K562 (cell line): Measurements from ENCODE around the gene SKIL. TPM values are rescaled to one million over a fixed set of nuclear protein-coding genes. Genes with fewer than 3 reads are reported as not detected.

ENCODE experiments used
- ATAC-seq: fragments of 200-7000 bp; cut with Tn5 transposase; 3 replicates; pipeline ENCODE4 v1.9.1; 2020; ENCODE audit warnings: moderate library complexity
- BruUV-seq: library from RNA; stranded (reverse); fragments of 400-500 nt; replicated peaks from 2 replicates; lab custom pipeline; 2021; lab: Mats Ljungman, UMichigan
- CTCF ChIA-PET: fragments of 300-600 bp; formaldehyde crosslinking; extraction: SDS; loops from one replicate; lab custom pipeline; 2021; ENCODE audit warnings: low intra/inter-chr PET ratio; lab: Yijun Ruan, JAX
- POLR2A ChIA-PET: fragments of 300-600, 350-650 bp; sonication (Branson Sonifier 250); formaldehyde crosslinking; extraction: SDS; loops from one replicate; lab custom pipeline; 2021; ENCODE audit warnings: antibody characterized with exemption, inconsistent platforms; lab: Yijun Ruan, JAX
- DNase-seq, 4 experiments: peaks; one replicate each; pipeline versions ENCODE4 v3.0.0 to v3.0.0-alpha.2; 2011 to 2018; ENCODE audit warnings: low spot score in 3 of 4, mixed read lengths in 3 of 4; ENCODE audit errors: extremely low read depth in 1 of 4
- FAIRE-seq: peaks from 2 replicates; lab custom pipeline; 2011; peaks lifted over from hg19 to GRCh38; lab: Jason Lieb, UNC
- H2AFZ ChIP-seq: 2 replicates; pipeline ENCODE4 v1.6.0; 2011; ENCODE audit warnings: low read depth, low read length, control low read depth, inconsistent platforms
- H3K27ac ChIP-seq: fragments of 200-600 bp; 3 replicates; pipeline ENCODE4 v1.8.0; 2011; ENCODE audit warnings: low read depth, mild to moderate bottlenecking, control low read depth, inconsistent platforms, low read length, moderate library complexity, mixed read lengths; ENCODE audit errors: extremely low read depth
- H3K27me3 ChIP-seq, 2 experiments: fragments of 300-600 bp in 1 of 2; 2 replicates in 1 of 2; 3 replicates in 1 of 2; pipeline versions ENCODE4 v1.6.0 to v1.8.0; 2011; ENCODE audit warnings: inconsistent platforms in 2 of 2, low read length in 2 of 2, mild to moderate bottlenecking in 1 of 2, mixed read lengths in 1 of 2, moderate library complexity in 1 of 2; ENCODE audit not compliant: control insufficient read depth in 2 of 2, insufficient read depth in 2 of 2
- H3K36me3 ChIP-seq: fragments of 300-600 bp; 3 replicates; pipeline ENCODE4 v1.8.0; 2011; ENCODE audit warnings: mild to moderate bottlenecking, low read length, inconsistent platforms; ENCODE audit not compliant: control insufficient read depth, insufficient read depth
- H3K4me1 ChIP-seq, 2 experiments: fragments of 200-600 bp in 1 of 2; replicated peaks in 1 of 2; 2 replicates in 1 of 2; 3 replicates in 1 of 2; pipeline versions ENCODE4 v1.5.1 to v1.8.0; 2011; ENCODE audit warnings: inconsistent platforms in 2 of 2, low read length in 2 of 2, mild to moderate bottlenecking in 1 of 2, mixed read lengths in 1 of 2, moderate library complexity in 1 of 2; ENCODE audit not compliant: control insufficient read depth in 2 of 2, insufficient read depth in 2 of 2
- H3K4me2 ChIP-seq: 2 replicates; pipeline ENCODE4 v1.6.1; 2011; ENCODE audit warnings: low read length, control low read depth, inconsistent platforms, mixed read lengths; ENCODE audit not compliant: insufficient read depth
- H3K4me3 ChIP-seq: fragments of 200-600 bp; sonication (generic), shearing (Covaris generic); 2 replicates; pipeline ENCODE4 v1.5.1; 2016; ENCODE audit warnings: control low read depth, inconsistent platforms
- H3K79me2 ChIP-seq: fragments of 200-600 bp; 3 replicates; pipeline ENCODE4 v1.8.0; 2011; ENCODE audit warnings: low read length, inconsistent platforms; ENCODE audit not compliant: control insufficient read depth, insufficient read depth
- H3K9ac ChIP-seq, 2 experiments: 2 replicates each; pipeline versions ENCODE4 v1.6.0 to v1.6.1; 2011; ENCODE audit warnings: low read depth in 2 of 2, low read length in 2 of 2, control low read depth in 1 of 2, inconsistent platforms in 1 of 2, mild to moderate bottlenecking in 1 of 2, mixed read lengths in 1 of 2; ENCODE audit not compliant: insufficient read depth in 1 of 2
- H3K9me1 ChIP-seq: one replicate; pipeline ENCODE4 v1.6.0; 2011; ENCODE audit warnings: inconsistent platforms, mild to moderate bottlenecking, low read length, moderate library complexity; ENCODE audit not compliant: control insufficient read depth, insufficient read depth
- H3K9me3 ChIP-seq: replicated peaks from 2 replicates; pipeline ENCODE4 v1.5.1; 2011; ENCODE audit warnings: low read depth, low read length, inconsistent platforms; ENCODE audit not compliant: control insufficient read depth, insufficient read depth
- H4K20me1 ChIP-seq: replicated peaks from 2 replicates; pipeline ENCODE4 v1.6.1; 2011; ENCODE audit warnings: low read length, inconsistent platforms, mixed read lengths; ENCODE audit not compliant: control insufficient read depth, insufficient read depth
- ARNT ChIP-seq, 2 experiments: fragments of 450-650 bp; IDR thresholded peaks; 2 replicates each; pipeline ENCODE4 v1.6.1; 2016; ENCODE audit warnings: mild to moderate bottlenecking in 1 of 2
- ILK ChIP-seq: fragments of 450-650 bp; IDR thresholded peaks from 2 replicates; pipeline ENCODE4 v1.6.1; 2016; ENCODE audit warnings: missing genetic modification characterization, low read depth, mild to moderate bottlenecking, missing compliant biosample characterization, moderate library complexity, borderline replicate concordance
- IRF2 ChIP-seq: sonication (generic); formaldehyde crosslinking; IDR thresholded peaks from 2 replicates; pipeline ENCODE4 v1.8.1; 2022; ENCODE audit warnings: mild to moderate bottlenecking, missing genetic modification reagents
- MTF1 ChIP-seq: fragments of 250-450 bp; sonication (Bioruptor Pico); IDR thresholded peaks from 2 replicates; pipeline ENCODE4 v1.9.0; 2021; ENCODE audit warnings: moderate library complexity, mild to moderate bottlenecking, inconsistent platforms, borderline replicate concordance
- PTRF ChIP-seq: fragments of 450-650 bp; IDR thresholded peaks from 2 replicates; pipeline ENCODE4 v1.6.1; 2016; ENCODE audit warnings: mild to moderate bottlenecking, missing genetic modification characterization, missing compliant biosample characterization
- ZBTB8A ChIP-seq: fragments of 450-650 bp; IDR thresholded peaks from 2 replicates; pipeline ENCODE4 v1.6.1; 2018; ENCODE audit warnings: mild to moderate bottlenecking, moderate library complexity; ENCODE audit not compliant: partially characterized antibody
- WGBS: fragments of 100-300 bp; shearing (Covaris generic); methylation state at CpG from one replicate; pipeline ENCODE4 v1.1.6; 2016; ENCODE audit warnings: low coverage, mixed read lengths; ENCODE audit not compliant: insufficient coverage; ENCODE audit errors: missing lambda C conversion rate; 5-methylcytosine and 5-hydroxymethylcytosine counted together
- in situ Hi-C: fragments of 300-500 bp; cut with MboI; formaldehyde crosslinking; loops from 4 replicates; pipeline ENCODE4 v1.15.0; 2018; ENCODE audit warnings: inconsistent platforms, mixed read lengths
- intact Hi-C: fragments of 100-400 bp; cut with micrococcal nuclease; formaldehyde crosslinking; loops from 2 replicates; pipeline ENCODE4 v1.14.2; 2022
- polyA plus RNA-seq, 8 experiments: library from polyadenylated mRNA; depleted of rRNA in 4 of 8; stranded (reverse) in 5 of 8; unstranded in 3 of 8; fragments of >200 nt; fragmentation: Nextera tagmentation in 2 of 8; fragmentation: Illumina TruSeq in 1 of 8; extraction: Ambion mirVana in 2 of 8; extraction: Trizol in 1 of 8; gene quantifications; 2 replicates each; pipeline versions ENCODE4 v1.2.1 to v1.2.3, GENCODE V29; 2011 to 2014; ENCODE audit warnings: inconsistent platforms in 1 of 8, missing spikeins in 1 of 8
- total RNA-seq, 7 experiments: library from RNA; depleted of rRNA in 6 of 7; stranded (reverse); fragments of >200 nt in 6 of 7; fragmentation: Illumina TruSeq in 2 of 7; extraction: Trizol in 2 of 7; gene quantifications; 2 replicates each; pipeline versions ENCODE4 v1.2.1 to v1.2.3, GENCODE V29; 2011 to 2021; ENCODE audit warnings: low replicate concordance in 1 of 7
- TF ChIP-seq, protein P1 (sequence below): fragments of 450-650 bp; IDR thresholded peaks from 2 replicates; pipeline ENCODE4 v1.6.1; 2017; ENCODE audit warnings: mild to moderate bottlenecking, moderate library complexity
- TF ChIP-seq, protein P2 (sequence below): sonication (generic); formaldehyde crosslinking; IDR thresholded peaks from 2 replicates; pipeline ENCODE4 v1.8.0; 2023; ENCODE audit warnings: missing genetic modification reagents, mild to moderate bottlenecking, borderline replicate concordance
- TF ChIP-seq, protein P3 (sequence below): sonication (generic); formaldehyde crosslinking; IDR thresholded peaks from 2 replicates; pipeline ENCODE4 v1.8.0; 2022; ENCODE audit warnings: mild to moderate bottlenecking, missing genetic modification reagents

SKIL gene
- total and polyA plus RNA-seq, 9 of the 15 experiments (the other 6 are each of a cell fraction or from before 2014, with no cell fraction given): 4.3 to 19.1 (median 9.7) TPM

DNA sequence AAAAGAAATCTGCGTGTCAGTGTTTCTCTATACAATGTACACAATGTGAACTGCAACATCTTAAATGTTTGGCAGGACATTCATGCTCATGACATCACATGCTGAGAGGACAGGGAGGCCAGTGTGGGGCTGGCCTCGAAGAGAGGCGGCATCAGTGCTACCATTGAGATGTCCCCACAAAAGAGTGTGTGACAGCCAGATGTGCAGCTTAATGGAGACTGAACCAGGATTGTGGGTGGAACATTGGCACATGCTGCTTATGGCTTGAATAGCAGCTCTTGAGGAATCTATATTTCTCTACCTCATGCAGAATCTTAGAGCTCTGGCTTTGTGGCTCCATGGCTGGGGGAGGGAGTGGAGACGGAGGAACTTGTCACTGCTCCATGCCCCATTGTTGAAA, 79.7 kb downstream of the SKIL start:
- BruUV-seq: no TSS peak

More for the DNA sequence above, 79.7 kb downstream of the SKIL start:
- H3K36me3 ChIP-seq: no peaks in the 10 kb centered on the region
- peaks cover 0 to 5% of the 10 kb centered on the region in 2 experiments; a peak in 2 of 5 replicates for H3K27me3 ChIP-seq
- no peaks in the 10 kb centered on the region for H3K9me3 ChIP-seq
- H3K27ac ChIP-seq: no peak overlapping the region
- H3K4me1 ChIP-seq: peaks cover 3 to 6% of the 10 kb centered on the region in 2 experiments; a peak in 2 of 5 replicates
- no peak for ATAC-seq
- ChIA-PET POLR2A (interaction anchor here (1.7 kb wide), 1 partner anchor 8 kb away, joined by 5 read pairs; no protein-coding TSS in a partner anchor), CTCF (no interaction called here)
- H3K4me3 ChIP-seq: no peak overlapping the region
- no peak overlapping the region for H3K4me2 ChIP-seq
- FAIRE-seq: no peak
- in situ Hi-C loops (no loop called here), intact Hi-C loops (no loop called here)
- H3K79me2 ChIP-seq: no peaks in the 10 kb centered on the region
- TF ChIP-seq IRF2 (CRISPR knock-in tag): no peak
- TF ChIP-seq, protein P1, sequence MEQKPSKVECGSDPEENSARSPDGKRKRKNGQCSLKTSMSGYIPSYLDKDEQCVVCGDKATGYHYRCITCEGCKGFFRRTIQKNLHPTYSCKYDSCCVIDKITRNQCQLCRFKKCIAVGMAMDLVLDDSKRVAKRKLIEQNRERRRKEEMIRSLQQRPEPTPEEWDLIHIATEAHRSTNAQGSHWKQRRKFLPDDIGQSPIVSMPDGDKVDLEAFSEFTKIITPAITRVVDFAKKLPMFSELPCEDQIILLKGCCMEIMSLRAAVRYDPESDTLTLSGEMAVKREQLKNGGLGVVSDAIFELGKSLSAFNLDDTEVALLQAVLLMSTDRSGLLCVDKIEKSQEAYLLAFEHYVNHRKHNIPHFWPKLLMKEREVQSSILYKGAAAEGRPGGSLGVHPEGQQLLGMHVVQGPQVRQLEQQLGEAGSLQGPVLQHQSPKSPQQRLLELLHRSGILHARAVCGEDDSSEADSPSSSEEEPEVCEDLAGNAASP: no peak
- TF ChIP-seq ILK (tag): no peak
- no peak for TF ChIP-seq MTF1 (CRISPR knock-in tag)
- TF ChIP-seq, protein P2, sequence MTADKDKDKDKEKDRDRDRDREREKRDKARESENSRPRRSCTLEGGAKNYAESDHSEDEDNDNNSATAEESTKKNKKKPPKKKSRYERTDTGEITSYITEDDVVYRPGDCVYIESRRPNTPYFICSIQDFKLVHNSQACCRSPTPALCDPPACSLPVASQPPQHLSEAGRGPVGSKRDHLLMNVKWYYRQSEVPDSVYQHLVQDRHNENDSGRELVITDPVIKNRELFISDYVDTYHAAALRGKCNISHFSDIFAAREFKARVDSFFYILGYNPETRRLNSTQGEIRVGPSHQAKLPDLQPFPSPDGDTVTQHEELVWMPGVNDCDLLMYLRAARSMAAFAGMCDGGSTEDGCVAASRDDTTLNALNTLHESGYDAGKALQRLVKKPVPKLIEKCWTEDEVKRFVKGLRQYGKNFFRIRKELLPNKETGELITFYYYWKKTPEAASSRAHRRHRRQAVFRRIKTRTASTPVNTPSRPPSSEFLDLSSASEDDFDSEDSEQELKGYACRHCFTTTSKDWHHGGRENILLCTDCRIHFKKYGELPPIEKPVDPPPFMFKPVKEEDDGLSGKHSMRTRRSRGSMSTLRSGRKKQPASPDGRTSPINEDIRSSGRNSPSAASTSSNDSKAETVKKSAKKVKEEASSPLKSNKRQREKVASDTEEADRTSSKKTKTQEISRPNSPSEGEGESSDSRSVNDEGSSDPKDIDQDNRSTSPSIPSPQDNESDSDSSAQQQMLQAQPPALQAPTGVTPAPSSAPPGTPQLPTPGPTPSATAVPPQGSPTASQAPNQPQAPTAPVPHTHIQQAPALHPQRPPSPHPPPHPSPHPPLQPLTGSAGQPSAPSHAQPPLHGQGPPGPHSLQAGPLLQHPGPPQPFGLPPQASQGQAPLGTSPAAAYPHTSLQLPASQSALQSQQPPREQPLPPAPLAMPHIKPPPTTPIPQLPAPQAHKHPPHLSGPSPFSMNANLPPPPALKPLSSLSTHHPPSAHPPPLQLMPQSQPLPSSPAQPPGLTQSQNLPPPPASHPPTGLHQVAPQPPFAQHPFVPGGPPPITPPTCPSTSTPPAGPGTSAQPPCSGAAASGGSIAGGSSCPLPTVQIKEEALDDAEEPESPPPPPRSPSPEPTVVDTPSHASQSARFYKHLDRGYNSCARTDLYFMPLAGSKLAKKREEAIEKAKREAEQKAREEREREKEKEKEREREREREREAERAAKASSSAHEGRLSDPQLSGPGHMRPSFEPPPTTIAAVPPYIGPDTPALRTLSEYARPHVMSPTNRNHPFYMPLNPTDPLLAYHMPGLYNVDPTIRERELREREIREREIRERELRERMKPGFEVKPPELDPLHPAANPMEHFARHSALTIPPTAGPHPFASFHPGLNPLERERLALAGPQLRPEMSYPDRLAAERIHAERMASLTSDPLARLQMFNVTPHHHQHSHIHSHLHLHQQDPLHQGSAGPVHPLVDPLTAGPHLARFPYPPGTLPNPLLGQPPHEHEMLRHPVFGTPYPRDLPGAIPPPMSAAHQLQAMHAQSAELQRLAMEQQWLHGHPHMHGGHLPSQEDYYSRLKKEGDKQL (CRISPR knock-in tag): no peak
- TF ChIP-seq PTRF (tag): no peak
- no peak for TF ChIP-seq ZBTB8A
- TF ChIP-seq ARNT (IDR thresholded peaks at IDR 0.05): no peak
- TF ChIP-seq, protein P3, sequence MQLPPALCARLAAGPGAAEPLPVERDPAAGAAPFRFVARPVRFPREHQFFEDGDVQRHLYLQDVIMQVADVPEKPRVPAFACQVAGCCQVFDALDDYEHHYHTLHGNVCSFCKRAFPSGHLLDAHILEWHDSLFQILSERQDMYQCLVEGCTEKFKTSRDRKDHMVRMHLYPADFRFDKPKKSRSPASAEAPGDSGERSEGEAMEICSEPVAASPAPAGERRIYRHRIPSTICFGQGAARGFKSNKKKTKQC (CRISPR knock-in tag): no peak
- DNase-seq: no peak
- no peaks in the 10 kb centered on the region for H3K9me1 ChIP-seq
- H2AFZ ChIP-seq: peak overlapping the region; percentile 78
- no peaks in the 10 kb centered on the region for H4K20me1 ChIP-seq
- no peak overlapping the region for H3K9ac ChIP-seq
- 56% methylated on average over 4 of the region's 4 CpGs for WGBS
